Lower leg skin (tissue), 4 donors: ENCODE data around the gene UVSSA. TPM values are rescaled to one million over a fixed set of nuclear protein-coding genes. Genes with fewer than 3 reads are reported as not detected.
A peak's percentile ranks its signal among the peaks of the same experiment; 100 is the strongest.

Source experiments
- DNase-seq, 2 donors: peaks; one replicate each; pipeline ENCODE4 v3.0.0-alpha.2; 2019; ENCODE audit warnings: low spot score in 2 of 2
- H3K4me3 ChIP-seq: fragments of 200-600 bp; sonication (generic); 2 replicates; pipeline ENCODE4 v1.5.1; 2017; ENCODE audit warnings: mild to moderate bottlenecking, low read depth; ENCODE audit not compliant: poor library complexity, severe bottlenecking
- CTCF ChIP-seq, 3 donors: fragments of 450-650 bp; IDR thresholded peaks; one replicate each; pipeline ENCODE4 v1.5.1; 2016; ENCODE audit warnings: antibody characterized with exemption in 3 of 3, mild to moderate bottlenecking in 3 of 3, moderate library complexity in 2 of 3
- POLR2A ChIP-seq, 2 donors: fragments of 450-650 bp; IDR thresholded peaks; one replicate each; pipeline ENCODE4 v1.6.1; 2016 to 2017; ENCODE audit warnings: antibody characterized with exemption in 2 of 2, mild to moderate bottlenecking in 1 of 2, moderate library complexity in 1 of 2
- WGBS, 2 donors: methylation state at CpG; one replicate each; pipeline ENCODE4 v1.1.5; 2018; 5-methylcytosine and 5-hydroxymethylcytosine counted together
- intact Hi-C: fragments of 100-400 bp; cut with DNase I; formaldehyde crosslinking; loops from one replicate; pipeline ENCODE4 v1.15.0; 2023; ENCODE audit warnings: low total_unique reads
- total RNA-seq, 4 donors: library from RNA; depleted of rRNA; stranded (reverse); fragments of >200 nt; gene quantifications; one replicate each; pipeline ENCODE4 v1.1.0, GENCODE V29; 2016

UVSSA gene
- total RNA-seq, 4 donors from 2014 or later = 18.2 to 57.4 (median 25.7) TPM

GRCh38 chr4:1414831-1415680, 68.0 kb downstream of the UVSSA start:
- intact Hi-C loops = no loop called here
- no peak overlapping the region for H3K4me3 ChIP-seq
- peak in 1 of 2 donors; percentile 68 for DNase-seq
- WGBS, 2 donors = 36 to 44% methylated on average over 33 to 52 of the region's 75 CpGs
- no peak for TF ChIP-seq CTCF (IDR thresholded peaks at IDR 0.05)
- no peak for TF ChIP-seq POLR2A (IDR thresholded peaks at IDR 0.05)

GRCh38 chr4:1415681-1415981, 68.6 kb downstream of the UVSSA start:
- DNase-seq = peak in 1 of 2 donors; percentile 52
- TF ChIP-seq POLR2A (IDR thresholded peaks at IDR 0.05) (no peak), CTCF (IDR thresholded peaks at IDR 0.05) (no peak)
- intact Hi-C loops = no loop called here
- H3K4me3 ChIP-seq = no peak overlapping the region
- WGBS, 2 donors = 63 to 73% methylated on average over 13 of the region's 13 CpGs

GRCh38 chr4:1416051-1416947, 69.3 kb downstream of the UVSSA start:
- intact Hi-C loops = no loop called here
- 52 to 55% methylated on average over 20 to 26 of the region's 27 CpGs for WGBS, 2 donors
- peak in 1 of 2 donors; percentile 81 for DNase-seq
- TF ChIP-seq POLR2A (IDR thresholded peaks at IDR 0.05) (no peak), CTCF (IDR thresholded peaks at IDR 0.05) (no peak)
- H3K4me3 ChIP-seq = no peak overlapping the region

GRCh38 chr4:1416948-1417260, 69.9 kb downstream of the UVSSA start:
- 63 to 65% methylated on average over 5 to 6 of the region's 7 CpGs for WGBS, 2 donors
- intact Hi-C loops = no loop called here
- TF ChIP-seq POLR2A (IDR thresholded peaks at IDR 0.05) = no peak
- no peak for TF ChIP-seq CTCF (IDR thresholded peaks at IDR 0.05)
- DNase-seq = peak in 1 of 2 donors; percentile 84
- H3K4me3 ChIP-seq = no peak overlapping the region

GRCh38 chr4:1417522-1418390, 70.7 kb downstream of the UVSSA start:
- TF ChIP-seq POLR2A (IDR thresholded peaks at IDR 0.05) (no peak), CTCF (IDR thresholded peaks at IDR 0.05) (no peak)
- 74 to 76% methylated on average over 33 of the region's 33 CpGs for WGBS, 2 donors
- DNase-seq = peak in 1 of 2 donors; percentile 62
- H3K4me3 ChIP-seq = no peak overlapping the region
- intact Hi-C loops = no loop called here
